ENCODE results near the gene EXOC6B.

DNA sequence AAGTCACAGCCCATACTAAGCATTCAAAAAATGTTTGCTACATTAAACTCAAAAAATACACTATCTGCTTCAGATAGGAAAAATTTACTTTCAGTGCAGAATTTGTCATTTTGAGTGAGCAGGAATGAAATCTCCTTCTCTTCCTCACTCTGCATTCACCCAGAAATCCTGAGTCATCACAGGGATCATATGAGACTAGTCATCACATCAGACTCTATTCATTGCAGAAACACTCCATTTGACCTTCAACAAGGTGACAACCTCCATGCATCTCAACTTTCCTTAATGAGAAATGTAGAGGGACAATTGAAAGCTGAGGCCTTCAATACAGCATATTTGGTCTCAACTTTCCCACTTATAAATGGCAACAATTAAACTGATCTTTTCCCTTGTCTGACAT lies 547.8 kb downstream of the EXOC6B start:
- TF ChIP-seq, protein P1, sequence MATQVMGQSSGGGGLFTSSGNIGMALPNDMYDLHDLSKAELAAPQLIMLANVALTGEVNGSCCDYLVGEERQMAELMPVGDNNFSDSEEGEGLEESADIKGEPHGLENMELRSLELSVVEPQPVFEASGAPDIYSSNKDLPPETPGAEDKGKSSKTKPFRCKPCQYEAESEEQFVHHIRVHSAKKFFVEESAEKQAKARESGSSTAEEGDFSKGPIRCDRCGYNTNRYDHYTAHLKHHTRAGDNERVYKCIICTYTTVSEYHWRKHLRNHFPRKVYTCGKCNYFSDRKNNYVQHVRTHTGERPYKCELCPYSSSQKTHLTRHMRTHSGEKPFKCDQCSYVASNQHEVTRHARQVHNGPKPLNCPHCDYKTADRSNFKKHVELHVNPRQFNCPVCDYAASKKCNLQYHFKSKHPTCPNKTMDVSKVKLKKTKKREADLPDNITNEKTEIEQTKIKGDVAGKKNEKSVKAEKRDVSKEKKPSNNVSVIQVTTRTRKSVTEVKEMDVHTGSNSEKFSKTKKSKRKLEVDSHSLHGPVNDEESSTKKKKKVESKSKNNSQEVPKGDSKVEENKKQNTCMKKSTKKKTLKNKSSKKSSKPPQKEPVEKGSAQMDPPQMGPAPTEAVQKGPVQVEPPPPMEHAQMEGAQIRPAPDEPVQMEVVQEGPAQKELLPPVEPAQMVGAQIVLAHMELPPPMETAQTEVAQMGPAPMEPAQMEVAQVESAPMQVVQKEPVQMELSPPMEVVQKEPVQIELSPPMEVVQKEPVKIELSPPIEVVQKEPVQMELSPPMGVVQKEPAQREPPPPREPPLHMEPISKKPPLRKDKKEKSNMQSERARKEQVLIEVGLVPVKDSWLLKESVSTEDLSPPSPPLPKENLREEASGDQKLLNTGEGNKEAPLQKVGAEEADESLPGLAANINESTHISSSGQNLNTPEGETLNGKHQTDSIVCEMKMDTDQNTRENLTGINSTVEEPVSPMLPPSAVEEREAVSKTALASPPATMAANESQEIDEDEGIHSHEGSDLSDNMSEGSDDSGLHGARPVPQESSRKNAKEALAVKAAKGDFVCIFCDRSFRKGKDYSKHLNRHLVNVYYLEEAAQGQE (IDR thresholded peaks at IDR 0.05; ENCODE audit: low read depth) = no peak
- TF ChIP-seq CEBPB (IDR thresholded peaks at IDR 0.05) = no peak
- TF ChIP-seq TCF12 (IDR thresholded peaks at IDR 0.05; ENCODE audit: low read depth) = no peak
- no peak for TF ChIP-seq EP300 (IDR thresholded peaks at IDR 0.05; ENCODE audit: borderline replicate concordance)
- no peak for TF ChIP-seq RAD21 (IDR thresholded peaks at IDR 0.05; ENCODE audit: low read depth)
- TF ChIP-seq TAF1 (IDR thresholded peaks at IDR 0.05; ENCODE audit: low read depth) = no peak
- TF ChIP-seq, protein P2, sequence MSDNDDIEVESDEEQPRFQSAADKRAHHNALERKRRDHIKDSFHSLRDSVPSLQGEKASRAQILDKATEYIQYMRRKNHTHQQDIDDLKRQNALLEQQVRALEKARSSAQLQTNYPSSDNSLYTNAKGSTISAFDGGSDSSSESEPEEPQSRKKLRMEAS (IDR thresholded peaks at IDR 0.05) = no peak
- TF ChIP-seq EGR1 (IDR thresholded peaks at IDR 0.05) = no peak
- TF ChIP-seq, protein P3, sequence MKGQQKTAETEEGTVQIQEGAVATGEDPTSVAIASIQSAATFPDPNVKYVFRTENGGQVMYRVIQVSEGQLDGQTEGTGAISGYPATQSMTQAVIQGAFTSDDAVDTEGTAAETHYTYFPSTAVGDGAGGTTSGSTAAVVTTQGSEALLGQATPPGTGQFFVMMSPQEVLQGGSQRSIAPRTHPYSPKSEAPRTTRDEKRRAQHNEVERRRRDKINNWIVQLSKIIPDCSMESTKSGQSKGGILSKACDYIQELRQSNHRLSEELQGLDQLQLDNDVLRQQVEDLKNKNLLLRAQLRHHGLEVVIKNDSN (IDR thresholded peaks at IDR 0.05) = no peak
- TF ChIP-seq NFIC (IDR thresholded peaks at IDR 0.05) = no peak
- TF ChIP-seq TEAD4 (IDR thresholded peaks at IDR 0.05) = no peak
- TF ChIP-seq CREB1 (IDR thresholded peaks at IDR 0.05; ENCODE audit: low read depth) = no peak
- no peak for TF ChIP-seq FOXM1 (IDR thresholded peaks at IDR 0.05; ENCODE audit: borderline replicate concordance, low read depth)
- TF ChIP-seq YY1 (IDR thresholded peaks at IDR 0.05; ENCODE audit: low read depth) = no peak
